HepG2 (cell line): ENCODE results near the gene COA3. TPM values are rescaled to one million over a fixed set of nuclear protein-coding genes. Genes with fewer than 3 reads are reported as not detected.

Experiments
- ADNP ChIP-seq: sonication (generic); formaldehyde crosslinking; IDR thresholded peaks from 2 replicates; pipeline ENCODE4 v1.4.0; 2020; ENCODE audit warnings: missing genetic modification reagents
- BCL3 ChIP-seq: sonication (generic); formaldehyde crosslinking; IDR thresholded peaks from 2 replicates; pipeline ENCODE4 v1.5.1; 2020; ENCODE audit warnings: mild to moderate bottlenecking, missing genetic modification reagents, moderate library complexity
- CSRNP1 ChIP-seq: sonication (generic); formaldehyde crosslinking; IDR thresholded peaks from 2 replicates; pipeline ENCODE4 v1.8.1; 2023; ENCODE audit warnings: mild to moderate bottlenecking, missing genetic modification reagents
- GPN1 ChIP-seq: sonication (generic); formaldehyde crosslinking; IDR thresholded peaks from 2 replicates; pipeline ENCODE4 v1.5.1; 2020; ENCODE audit warnings: missing genetic modification reagents, borderline replicate concordance
- HMG20B ChIP-seq: conservative IDR thresholded peaks from 2 replicates; pipeline ENCODE4 v1.6.1; 2016; ENCODE audit warnings: missing genetic modification reagents, missing compliant biosample characterization
- JARID2 ChIP-seq: sonication (generic); formaldehyde crosslinking; IDR thresholded peaks from 2 replicates; pipeline ENCODE4 v1.8.1; 2023; ENCODE audit warnings: missing genetic modification reagents, inconsistent platforms; ENCODE audit not compliant: insufficient replicate concordance
- MATR3 ChIP-seq: sonication (generic); formaldehyde crosslinking; IDR thresholded peaks from 2 replicates; pipeline ENCODE4 v1.4.0; 2020; ENCODE audit warnings: missing genetic modification reagents
- MXI1 ChIP-seq: IDR thresholded peaks from 3 replicates; pipeline ENCODE4 v1.6.1; 2012; ENCODE audit warnings: low read depth, low read length, inconsistent platforms, borderline replicate concordance
- NKX3-1 ChIP-seq: sonication (generic); formaldehyde crosslinking; IDR thresholded peaks from 2 replicates; pipeline ENCODE4 v1.5.0; 2020; ENCODE audit warnings: missing genetic modification reagents
- SAFB2 ChIP-seq: sonication (generic); formaldehyde crosslinking; IDR thresholded peaks from 2 replicates; pipeline ENCODE4 v1.5.1; 2020; ENCODE audit warnings: missing genetic modification reagents, low read depth, mild to moderate bottlenecking, borderline replicate concordance
- SCMH1 ChIP-seq: sonication (generic); formaldehyde crosslinking; IDR thresholded peaks from 2 replicates; pipeline ENCODE4 v1.9.0; 2021; ENCODE audit warnings: missing genetic modification reagents, mild to moderate bottlenecking, borderline replicate concordance
- TBP ChIP-seq: sonication (generic); formaldehyde crosslinking; IDR thresholded peaks from 2 replicates; pipeline ENCODE4 v1.5.0; 2020; ENCODE audit warnings: missing genetic modification reagents
- TSC22D2 ChIP-seq: sonication (generic); formaldehyde crosslinking; IDR thresholded peaks from 2 replicates; pipeline ENCODE4 v1.5.1; 2020; ENCODE audit warnings: missing genetic modification reagents, mild to moderate bottlenecking, borderline replicate concordance
- ZKSCAN8 ChIP-seq: IDR thresholded peaks from 2 replicates; pipeline ENCODE4 v1.6.1; 2016; ENCODE audit warnings: borderline replicate concordance, missing genetic modification reagents, missing compliant biosample characterization
- ZMYM2 ChIP-seq: sonication (generic); formaldehyde crosslinking; IDR thresholded peaks from 2 replicates; pipeline ENCODE4 v1.8.0; 2022; ENCODE audit warnings: mild to moderate bottlenecking, missing genetic modification reagents
- ZNF274 ChIP-seq: sonication (generic); formaldehyde crosslinking; IDR thresholded peaks from 2 replicates; pipeline ENCODE4 v1.5.1; 2020; ENCODE audit warnings: mild to moderate bottlenecking, missing genetic modification reagents
- ZNF609 ChIP-seq: sonication (generic); formaldehyde crosslinking; IDR thresholded peaks from 2 replicates; pipeline ENCODE4 v1.4.0; 2020; ENCODE audit warnings: mild to moderate bottlenecking, missing genetic modification reagents, borderline replicate concordance
- ZNF615 ChIP-seq: sonication (generic); formaldehyde crosslinking; IDR thresholded peaks from 2 replicates; pipeline ENCODE4 v1.5.0; 2020; ENCODE audit warnings: mild to moderate bottlenecking, missing genetic modification reagents, borderline replicate concordance
- ZNF746 ChIP-seq: sonication (generic); formaldehyde crosslinking; IDR thresholded peaks from 2 replicates; pipeline ENCODE4 v1.8.0; 2022; ENCODE audit warnings: mild to moderate bottlenecking, missing genetic modification reagents
- ZNF75D ChIP-seq: sonication (generic); formaldehyde crosslinking; IDR thresholded peaks from 2 replicates; pipeline ENCODE4 v1.8.1; 2023; ENCODE audit warnings: missing genetic modification reagents, mild to moderate bottlenecking, borderline replicate concordance
- ZNF775 ChIP-seq: sonication (generic); formaldehyde crosslinking; IDR thresholded peaks from 2 replicates; pipeline ENCODE4 v1.4.0; 2020; ENCODE audit warnings: missing genetic modification reagents, mild to moderate bottlenecking, moderate library complexity, borderline replicate concordance
- polyA plus RNA-seq, 8 experiments: library from polyadenylated mRNA; depleted of rRNA in 3 of 8; stranded (reverse) in 7 of 8; unstranded in 1 of 8; fragments of >200 nt; fragmentation: Illumina TruSeq in 4 of 8; extraction: Trizol in 4 of 8; gene quantifications; 2 replicates each; pipeline versions ENCODE4 v1.2.1 to v1.2.3, GENCODE V29; 2011 to 2016; ENCODE audit warnings: low read depth in 4 of 8, missing spikeins in 1 of 8, mixed read lengths in 1 of 8; ENCODE audit not compliant: insufficient read depth in 1 of 8
- total RNA-seq, 5 experiments: library from RNA; depleted of rRNA; stranded (reverse); fragments of >200 nt; fragmentation: Illumina TruSeq; extraction: Trizol; gene quantifications; 2 replicates each; pipeline ENCODE4 v1.2.3, GENCODE V29; 2016; ENCODE audit warnings: low read depth in 1 of 5

COA3 gene
- total and polyA plus RNA-seq, 2 of the 13 experiments (the other 11 are each of a cell fraction or from before 2014, with no cell fraction given), result 133 to 202 TPM

- TF ChIP-seq BCL3 (CRISPR knock-in tag) (no peak), SCMH1 (CRISPR knock-in tag) (no peak), CSRNP1 (CRISPR knock-in tag) (0 out of 2 replicates have a peak, but pooled peaks have one; percentile 27), ZNF75D (no peak), ZNF615 (no peak), SAFB2 (no peak), ZMYM2 (CRISPR knock-in tag) (no peak), TBP (no peak), ZKSCAN8 (peak; percentile 51; the same call in 1 of the 2 replicates), MXI1 (peak; percentile 76; the same call in 1 of the 3 replicates), ZNF274 (CRISPR knock-in tag) (no peak), HMG20B (no peak), ZNF746 (no peak), GPN1 (CRISPR knock-in tag) (no peak), NKX3-1 (CRISPR knock-in tag) (0 out of 2 replicates have a peak, but pooled peaks have one; percentile 63), TSC22D2 (CRISPR knock-in tag) (no peak), ADNP (no peak), ZNF775 (CRISPR knock-in tag) (no peak), ZNF609 (CRISPR knock-in tag) (no peak), JARID2 (CRISPR knock-in tag) (no peak), MATR3 (CRISPR knock-in tag) (no peak)
Measured at GRCh38 chr17:42832213-42832933, 33.9 kb upstream of the COA3 start (continued).
